HPDE6-E6E7 (cell line): ENCODE data around the gene ABCC3.

Experiments used
- DNase-seq: peaks from one replicate; pipeline ENCODE4 v3.0.0; 2011; ENCODE audit warnings: missing footprints; ENCODE audit errors: extremely low spot score

Gene ABCC3

GRCh38 chr17:50642722-50643656 lies 8.3 kb downstream of the ABCC3 start:
- no peak for DNase-seq

GRCh38 chr17:50645748-50646682 lies 11.3 kb downstream of the ABCC3 start:
- DNase-seq = no peak

- no peak for DNase-seq
These were observed 12.5 kb downstream of the ABCC3 start for GRCh38 chr17:50647187-50647586.

- no peak for DNase-seq
These were observed 14.6 kb downstream of the ABCC3 start for GRCh38 chr17:50649042-50649908.

GRCh38 chr17:50651661-50652060 lies 17.0 kb downstream of the ABCC3 start:
- no peak for DNase-seq

- DNase-seq = no peak
These were observed 19.1 kb downstream of the ABCC3 start for GRCh38 chr17:50653738-50654137.

- no peak for DNase-seq
These were observed 21.8 kb downstream of the ABCC3 start for GRCh38 chr17:50656509-50656908.

GRCh38 chr17:50657054-50657453 lies 22.4 kb downstream of the ABCC3 start:
- DNase-seq = no peak

GRCh38 chr17:50657627-50658026 lies 22.9 kb downstream of the ABCC3 start:
- DNase-seq = no peak

GRCh38 chr17:50658616-50659015 lies 23.9 kb downstream of the ABCC3 start:
- no peak for DNase-seq

GRCh38 chr17:50659179-50659578 lies 24.5 kb downstream of the ABCC3 start:
- no peak for DNase-seq

- no peak for DNase-seq
These were observed 25.6 kb downstream of the ABCC3 start for GRCh38 chr17:50660042-50660886.

- no peak for DNase-seq
These were observed 26.2 kb downstream of the ABCC3 start for GRCh38 chr17:50660887-50661345.

- DNase-seq = no peak
These were observed 26.7 kb downstream of the ABCC3 start for GRCh38 chr17:50661348-50661747.

GRCh38 chr17:50661795-50662391 lies 27.2 kb downstream of the ABCC3 start:
- DNase-seq = peak; percentile 97

GRCh38 chr17:50662632-50663225 lies 28.0 kb downstream of the ABCC3 start:
- no peak for DNase-seq

- DNase-seq = no peak
These were observed 29.2 kb downstream of the ABCC3 start for GRCh38 chr17:50663812-50664374.

- DNase-seq = no peak
These were observed 30.2 kb downstream of the ABCC3 start for GRCh38 chr17:50664788-50665458.

- no peak for DNase-seq
These were observed 31.2 kb downstream of the ABCC3 start for GRCh38 chr17:50665838-50666237.
